HG02678 (cell line): ENCODE measurements around the gene CREBZF.

Experiments used
- ATAC-seq: cut with Tn5 transposase; IDR thresholded peaks from one replicate; pipeline ENCODE4 v1.9.1; 2021; ENCODE audit warnings: mild to moderate bottlenecking, moderate library complexity; ENCODE audit not compliant: unreplicated experiment

Gene CREBZF

GRCh38 chr11:85664615-85665481 lies at the start of gene CREBZF:
Gene CREBZF (minus strand): TSS chr11:85665129. CDS start chr11:85664875, 254 bp downstream.
- ATAC-seq: peak; percentile 90

- ATAC-seq: no peak
Measured at GRCh38 chr11:85712953-85713352, 48.0 kb upstream of the CREBZF start.

- ATAC-seq: no peak
Measured at GRCh38 chr11:85710917-85711316, 46.0 kb upstream of the CREBZF start.

- no peak for ATAC-seq
Measured at GRCh38 chr11:85709941-85710702, 45.2 kb upstream of the CREBZF start.

- ATAC-seq: no peak
Measured at GRCh38 chr11:85705800-85706199, 40.9 kb upstream of the CREBZF start.

GRCh38 chr11:85704967-85705366 lies 40.0 kb upstream of the CREBZF start:
- no peak for ATAC-seq

GRCh38 chr11:85699957-85700741 lies 35.2 kb upstream of the CREBZF start:
- ATAC-seq: peak; percentile 95

GRCh38 chr11:85698195-85698594 lies 33.3 kb upstream of the CREBZF start:
- ATAC-seq: no peak

- ATAC-seq: no peak
Measured at GRCh38 chr11:85697747-85698146, 32.8 kb upstream of the CREBZF start.

GRCh38 chr11:85695546-85695945 lies 30.6 kb upstream of the CREBZF start:
- no peak for ATAC-seq

- no peak for ATAC-seq
Measured at GRCh38 chr11:85694385-85694980, 29.6 kb upstream of the CREBZF start.

GRCh38 chr11:85685820-85686459 lies 21.0 kb upstream of the CREBZF start, which contains the start of gene CCDC89:
Gene CCDC89 (minus strand): TSS chr11:85686195. CDS start chr11:85686130, 65 bp downstream.
- ATAC-seq: no peak

- ATAC-seq: no peak
Measured at GRCh38 chr11:85685125-85685819, 20.3 kb upstream of the CREBZF start.

GRCh38 chr11:85682330-85683305 lies 17.7 kb upstream of the CREBZF start:
- peak; percentile 93 for ATAC-seq

- no peak for ATAC-seq
Measured at GRCh38 chr11:85680897-85681296, 16.0 kb upstream of the CREBZF start.

GRCh38 chr11:85679576-85679975 lies 14.6 kb upstream of the CREBZF start:
- ATAC-seq: no peak

- no peak for ATAC-seq
Measured at GRCh38 chr11:85673393-85673792, 8.5 kb upstream of the CREBZF start.

GRCh38 chr11:85672105-85672902 lies 7.4 kb upstream of the CREBZF start:
- no peak for ATAC-seq
